Measurements from ENCODE around the gene PLEKHN1.
"Not testable (repeated sequence)": the region's sequence is repeated elsewhere in the genome, so short reads cannot be mapped to it uniquely, and the experiment has no call there.

DNA sequence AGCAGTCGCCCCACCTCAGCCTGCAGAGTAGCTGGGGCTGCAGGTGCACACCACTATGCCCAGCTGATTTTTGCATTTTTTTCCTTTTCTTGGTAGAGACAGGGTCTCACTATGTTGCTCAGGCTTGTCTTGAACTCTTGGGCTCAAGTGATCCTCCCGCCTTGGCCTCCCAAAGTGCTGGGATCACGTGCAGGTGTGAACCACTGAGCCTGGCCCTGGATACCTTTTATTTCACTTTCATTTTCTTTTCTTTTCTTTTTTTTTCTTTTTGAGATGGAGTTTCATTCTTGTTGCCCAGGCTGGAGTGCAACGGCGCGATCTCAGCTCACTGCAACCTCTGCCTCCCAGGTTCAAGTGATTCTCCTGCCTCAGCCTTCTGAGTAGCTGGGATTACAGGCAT, 25.0 kb downstream of the PLEKHN1 start:
- TF ChIP-seq ZNF274 (IDR thresholded peaks at IDR 0.05; ENCODE audit: low read depth, low read length); YY1 (IDR thresholded peaks at IDR 0.05; ENCODE audit: insufficient read depth, insufficient read length); SUZ12 (IDR thresholded peaks at IDR 0.05; ENCODE audit: extremely low read depth, insufficient read depth, insufficient read length): not testable (repeated sequence)

All from NT2/D1 (cell line).